ENCODE measurements around the gene TRAPPC3. TPM values are rescaled to one million over a fixed set of nuclear protein-coding genes. Genes with fewer than 3 reads are reported as not detected.

Gene TRAPPC3
- polyA plus RNA-seq, 3 donors from 2014 or later: 113 to 219 (median 129) TPM

GRCh38 chr1:36174713-36175112 lies 25.4 kb upstream of the TRAPPC3 start:
- H3K27me3 Mint-ChIP-seq (ENCODE audit: low read depth in 3 of 3): peaks cover 0 to 4% (median 0%) of the 10 kb centered on the region in 3 donors
- H3K4me3 Mint-ChIP-seq: no peak overlapping the region
- peaks cover 0 to 37% (median 15%) of the 10 kb centered on the region in 3 donors for H3K36me3 Mint-ChIP-seq
- no peaks in the 10 kb centered on the region for H3K9me3 Mint-ChIP-seq
- peak overlapping the region in 3 of 6 donors; percentile 10 to 79 (median 62) for H3K27ac Mint-ChIP-seq
- DNase-seq: no peak
- H3K4me1 Mint-ChIP-seq: peaks cover 13 to 22% of the 10 kb centered on the region in 2 donors

- Mint-ChIP-seq H3K4me1 (peaks cover 20 to 31% of the 10 kb centered on the region in 2 donors), H3K9me3 (no peaks in the 10 kb centered on the region), H3K36me3 (peaks cover 0 to 31% (median 15%) of the 10 kb centered on the region in 3 donors), H3K27me3 (ENCODE audit: low read depth in 3 of 3) (peaks cover 0 to 4% (median 0%) of the 10 kb centered on the region in 3 donors), H3K27ac (peak overlapping the region in 2 of 6 donors; percentile 29 to 30), H3K4me3 (no peak overlapping the region)
- no peak for DNase-seq
Measured at GRCh38 chr1:36172983-36173382, 23.7 kb upstream of the TRAPPC3 start.

GRCh38 chr1:36172017-36172747 lies 22.9 kb upstream of the TRAPPC3 start:
- Mint-ChIP-seq H3K4me1 (peaks cover 21 to 33% of the 10 kb centered on the region in 2 donors), H3K4me3 (no peak overlapping the region), H3K36me3 (peaks cover 0 to 29% (median 15%) of the 10 kb centered on the region in 3 donors), H3K27me3 (ENCODE audit: low read depth in 3 of 3) (peaks cover 0 to 4% (median 0%) of the 10 kb centered on the region in 3 donors), H3K27ac (peak overlapping the region in 1 of 6 donors; percentile 29), H3K9me3 (no peaks in the 10 kb centered on the region)
- DNase-seq: no peak

- H3K27ac Mint-ChIP-seq: peak overlapping the region in 5 of 6 donors; percentile 12 to 78 (median 59)
- H3K36me3 Mint-ChIP-seq: peaks cover 5 to 30% (median 20%) of the 10 kb centered on the region in 3 donors
- no peaks in the 10 kb centered on the region for H3K9me3 Mint-ChIP-seq
- peaks cover 0 to 4% (median 0%) of the 10 kb centered on the region in 3 donors for H3K27me3 Mint-ChIP-seq (ENCODE audit: low read depth in 3 of 3)
- no peak overlapping the region for H3K4me3 Mint-ChIP-seq
- H3K4me1 Mint-ChIP-seq: peaks cover 32 to 47% of the 10 kb centered on the region in 2 donors
- DNase-seq: no peak
Measured at GRCh38 chr1:36170643-36171412, 21.5 kb upstream of the TRAPPC3 start.

GRCh38 chr1:36168514-36168913 lies 19.2 kb upstream of the TRAPPC3 start:
- H3K4me1 Mint-ChIP-seq: peaks cover 40 to 53% of the 10 kb centered on the region in 2 donors
- DNase-seq: no peak
- H3K9me3 Mint-ChIP-seq: no peaks in the 10 kb centered on the region
- peaks cover 0 to 6% (median 0%) of the 10 kb centered on the region in 3 donors for H3K27me3 Mint-ChIP-seq (ENCODE audit: low read depth in 3 of 3)
- peak overlapping the region in 2 of 5 donors; percentile 1 to 12 for H3K4me3 Mint-ChIP-seq
- peak overlapping the region; percentile 13 to 78 (median 64) for H3K27ac Mint-ChIP-seq
- H3K36me3 Mint-ChIP-seq: peaks cover 5 to 21% (median 14%) of the 10 kb centered on the region in 3 donors

GRCh38 chr1:36166938-36167905 lies 17.9 kb upstream of the TRAPPC3 start:
- DNase-seq: no peak
- Mint-ChIP-seq H3K36me3 (peaks cover 5 to 13% (median 13%) of the 10 kb centered on the region in 3 donors), H3K27ac (peak overlapping the region; percentile 17 to 82 (median 56)), H3K9me3 (no peaks in the 10 kb centered on the region), H3K4me3 (peak overlapping the region in 1 of 5 donors; percentile 43), H3K27me3 (ENCODE audit: low read depth in 3 of 3) (peaks cover 0 to 3% (median 0%) of the 10 kb centered on the region in 3 donors), H3K4me1 (peaks cover 52 to 65% of the 10 kb centered on the region in 2 donors)

- Mint-ChIP-seq H3K9me3 (no peaks in the 10 kb centered on the region), H3K36me3 (peaks cover 5 to 13% (median 13%) of the 10 kb centered on the region in 3 donors), H3K4me3 (no peak overlapping the region), H3K4me1 (peaks cover 63 to 76% of the 10 kb centered on the region in 2 donors), H3K27me3 (ENCODE audit: low read depth in 3 of 3) (peaks cover 0 to 9% (median 0%) of the 10 kb centered on the region in 3 donors), H3K27ac (peak overlapping the region in 5 of 6 donors; percentile 19 to 77 (median 72))
- DNase-seq: no peak
Measured at GRCh38 chr1:36166136-36166535, 16.9 kb upstream of the TRAPPC3 start.

GRCh38 chr1:36165145-36165544 lies 15.9 kb upstream of the TRAPPC3 start:
- Mint-ChIP-seq H3K9me3 (no peaks in the 10 kb centered on the region), H3K27me3 (ENCODE audit: low read depth in 3 of 3) (peaks cover 0 to 9% (median 3%) of the 10 kb centered on the region in 3 donors), H3K36me3 (peaks cover 5 to 12% (median 7%) of the 10 kb centered on the region in 3 donors), H3K4me3 (no peak overlapping the region), H3K27ac (peak overlapping the region in 3 of 6 donors; percentile 66 to 77 (median 76)), H3K4me1 (peaks cover 68 to 79% of the 10 kb centered on the region in 2 donors)
- no peak for DNase-seq

- Mint-ChIP-seq H3K36me3 (peaks cover 5 to 8% (median 8%) of the 10 kb centered on the region in 3 donors), H3K27ac (peak overlapping the region; percentile 62 to 88 (median 71)), H3K27me3 (ENCODE audit: low read depth in 3 of 3) (peaks cover 0 to 10% (median 3%) of the 10 kb centered on the region in 3 donors), H3K9me3 (no peaks in the 10 kb centered on the region), H3K4me1 (peaks cover 72 to 80% of the 10 kb centered on the region in 2 donors), H3K4me3 (no peak overlapping the region)
- DNase-seq: no peak
Measured at GRCh38 chr1:36164361-36164760, 15.1 kb upstream of the TRAPPC3 start.

GRCh38 chr1:36163426-36163825 lies 14.1 kb upstream of the TRAPPC3 start:
- Mint-ChIP-seq H3K4me1 (peaks cover 76 to 86% of the 10 kb centered on the region in 2 donors), H3K36me3 (peaks cover 5 to 8% (median 8%) of the 10 kb centered on the region in 3 donors), H3K27ac (peak overlapping the region; percentile 89 to 99 (median 97)), H3K4me3 (no peak overlapping the region), H3K9me3 (no peaks in the 10 kb centered on the region), H3K27me3 (ENCODE audit: low read depth in 3 of 3) (peaks cover 0 to 10% (median 3%) of the 10 kb centered on the region in 3 donors)
- DNase-seq: no peak

- Mint-ChIP-seq H3K4me3 (peak overlapping the region; percentile 73 to 85 (median 75)), H3K36me3 (peaks cover 5 to 8% (median 8%) of the 10 kb centered on the region in 3 donors), H3K27me3 (ENCODE audit: low read depth in 3 of 3) (peaks cover 3 to 10% (median 4%) of the 10 kb centered on the region in 3 donors), H3K27ac (peak overlapping the region; percentile 89 to 99 (median 97)), H3K9me3 (no peaks in the 10 kb centered on the region), H3K4me1 (peaks cover 80 to 88% of the 10 kb centered on the region in 2 donors)
- DNase-seq: no peak
Measured at GRCh38 chr1:36162680-36163239, 13.5 kb upstream of the TRAPPC3 start.

Data from immature natural killer cell (primary cell).